GM21737 (cell line): Measurements from ENCODE around the gene DYNLT4.
"Not testable (repeated sequence)": the region's sequence is repeated elsewhere in the genome, so short reads cannot be mapped to it uniquely, and the experiment has no call there.

Source experiments
- ATAC-seq: cut with Tn5 transposase; IDR thresholded peaks from one replicate; pipeline ENCODE4 v1.9.1; 2021; ENCODE audit warnings: mild to moderate bottlenecking, moderate library complexity; ENCODE audit not compliant: unreplicated experiment

DYNLT4 gene

DNA sequence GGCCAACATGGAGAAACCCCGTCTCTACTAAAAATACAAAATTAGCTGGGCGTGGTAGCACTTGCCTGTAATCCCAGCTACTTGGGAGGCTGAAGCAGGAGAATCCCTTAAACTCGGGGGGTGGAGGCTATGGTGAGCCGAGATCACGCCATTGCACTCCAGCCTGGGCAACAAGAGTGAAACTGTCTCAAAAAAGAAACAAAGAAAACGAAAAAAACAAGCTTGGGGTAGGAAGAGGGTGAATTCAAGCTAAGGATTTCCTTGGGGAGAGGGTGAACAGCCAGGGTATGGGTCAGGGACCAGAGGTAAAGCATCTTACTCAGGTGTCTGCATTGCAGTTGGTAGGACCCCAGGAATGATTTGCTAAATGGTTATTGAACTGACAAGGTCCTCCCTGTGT is 40.7 kb downstream of the DYNLT4 start:
- ATAC-seq = not testable (repeated sequence)

DNA sequence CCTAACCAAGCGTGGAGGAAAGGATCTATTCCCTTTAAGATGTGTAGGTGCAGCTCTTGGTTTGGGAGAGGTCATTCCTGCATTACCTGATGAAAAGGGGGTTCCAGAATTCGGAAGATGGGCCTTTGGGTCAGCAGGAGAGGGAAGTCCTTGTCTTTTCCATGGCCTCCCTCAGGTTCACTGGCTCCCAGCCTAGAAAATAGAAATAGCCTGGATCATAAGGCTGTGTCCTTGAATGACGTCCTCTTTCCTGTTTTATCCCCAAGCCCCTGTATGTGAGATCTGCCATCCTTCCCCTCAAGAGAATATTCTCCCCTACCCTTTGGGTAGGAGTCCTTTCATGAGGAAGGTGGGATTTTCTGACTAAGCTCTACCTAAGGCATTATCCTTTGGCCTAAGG is 46.3 kb downstream of the DYNLT4 start:
- ATAC-seq = no peak

DNA sequence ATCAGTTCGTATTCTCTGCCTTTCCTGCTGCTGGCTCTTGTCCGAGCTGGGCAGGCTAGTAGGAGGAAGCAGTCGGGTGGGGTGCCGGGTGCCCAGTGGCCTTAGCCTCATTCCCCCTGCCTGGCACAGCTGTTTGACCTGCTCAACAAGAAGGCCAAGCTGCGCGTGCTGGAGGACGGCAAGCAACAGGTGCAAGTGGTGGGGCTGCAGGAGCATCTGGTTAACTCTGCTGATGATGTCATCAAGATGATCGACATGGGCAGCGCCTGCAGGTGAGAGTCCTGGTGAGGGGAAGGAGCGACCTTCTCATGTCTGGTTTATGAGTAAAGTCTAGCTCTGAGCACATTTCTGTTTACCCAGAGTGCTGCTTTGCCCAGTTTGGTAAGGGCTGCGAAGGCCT is 48.1 kb downstream of the DYNLT4 start:
- no peak for ATAC-seq

DNA sequence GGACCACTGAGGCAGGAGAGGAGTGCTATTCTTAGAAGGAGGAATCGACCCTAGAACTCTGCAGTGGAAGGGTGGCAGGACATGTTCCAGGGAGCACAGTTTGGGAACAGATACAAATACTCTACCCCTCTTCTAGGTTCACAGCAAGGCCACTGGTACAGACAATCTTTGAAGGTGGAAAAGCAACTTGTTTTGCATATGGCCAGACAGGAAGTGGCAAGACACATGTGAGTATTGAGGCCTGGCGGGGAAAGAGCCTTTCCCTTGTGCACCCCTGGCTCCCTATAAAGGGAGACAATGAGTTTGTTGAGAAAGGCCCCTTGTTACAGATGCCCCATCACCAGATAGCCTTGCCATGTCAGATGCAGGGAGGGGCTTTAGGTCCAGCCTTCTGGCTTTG is 49.7 kb downstream of the DYNLT4 start:
- no peak for ATAC-seq
